H1 (cell line): ENCODE results near the gene PPP1R12B. TPM values are rescaled to one million over a fixed set of nuclear protein-coding genes. Genes with fewer than 3 reads are reported as not detected.
"Not testable (repeated sequence)": the region's sequence is repeated elsewhere in the genome, so short reads cannot be mapped to it uniquely, and the experiment has no call there.

Source experiments
- CTCF ChIA-PET: fragments of 300-600 bp; sonication (Branson Sonifier 250); formaldehyde crosslinking; loops from one replicate; lab custom pipeline; 2021; ENCODE audit not compliant: partially characterized antibody; lab: Charles Lee
- POLR2A ChIA-PET: fragments of 300-600 bp; sonication (Branson Sonifier 250); formaldehyde crosslinking; loops from one replicate; lab custom pipeline; 2021; ENCODE audit warnings: inconsistent platforms; ENCODE audit not compliant: partially characterized antibody; lab: Charles Lee
- DNase-seq, 2 experiments: peaks; one replicate each; pipeline versions ENCODE4 v3.0.0 to v3.0.0-alpha.2; 2010 to 2022; ENCODE audit warnings: low spot score in 2 of 2, low read depth in 1 of 2, mixed read lengths in 1 of 2
- FAIRE-seq: peaks from 2 replicates; lab custom pipeline; 2011; peaks lifted over from hg19 to GRCh38; lab: Jason Lieb, UNC
- H2AFZ ChIP-seq: 2 replicates; pipeline ENCODE4 v1.8.1; 2012; ENCODE audit warnings: low read length, inconsistent platforms
- H2AK5ac ChIP-seq: 2 replicates; pipeline ENCODE4 v1.6.1; 2013; ENCODE audit warnings: low read depth, low read length
- H2BK120ac ChIP-seq: replicated peaks from 2 replicates; pipeline ENCODE3; 2013; ENCODE audit warnings: low read depth, low read length, inconsistent platforms
- H2BK12ac ChIP-seq: 2 replicates; pipeline ENCODE4 v1.6.1; 2013; ENCODE audit warnings: low read depth, low read length
- H2BK15ac ChIP-seq: 2 replicates; pipeline ENCODE4 v1.6.1; 2013; ENCODE audit warnings: low read length
- H2BK20ac ChIP-seq: 2 replicates; pipeline ENCODE4 v1.6.1; 2013; ENCODE audit warnings: low read length
- H2BK5ac ChIP-seq: 2 replicates; pipeline ENCODE4 v1.6.1; 2013; ENCODE audit warnings: low read depth, low read length
- H3K14ac ChIP-seq: 2 replicates; pipeline ENCODE4 v1.6.1; 2013; ENCODE audit warnings: inconsistent platforms; ENCODE audit not compliant: insufficient read length
- H3K18ac ChIP-seq: 2 replicates; pipeline ENCODE4 v1.6.1; 2013; ENCODE audit warnings: low read length; ENCODE audit errors: extremely low read depth
- H3K23ac ChIP-seq: 2 replicates; pipeline ENCODE4 v1.6.1; 2013; ENCODE audit warnings: inconsistent platforms; ENCODE audit not compliant: insufficient read length
- H3K23me2 ChIP-seq: 2 replicates; pipeline ENCODE4 v1.6.1; 2013; ENCODE audit warnings: low read depth, low read length
- H3K27ac ChIP-seq: 2 replicates; pipeline ENCODE4 v1.6.1; 2011; ENCODE audit warnings: low read depth, low read length, inconsistent platforms
- H3K27me3 ChIP-seq, 4 experiments: replicated peaks in 1 of 4; 1 replicate in 1 of 4; 2 replicates in 3 of 4; pipeline versions ENCODE4 v1.6.1 to v1.8.1; 2011 to 2013; ENCODE audit warnings: low read length in 3 of 4, mild to moderate bottlenecking in 3 of 4, inconsistent platforms in 2 of 4, mixed read lengths in 2 of 4, moderate library complexity in 1 of 4; ENCODE audit not compliant: control insufficient read depth in 3 of 4, insufficient read depth in 3 of 4; ENCODE audit errors: extremely low read depth in 1 of 4
- H3K36me3 ChIP-seq, 4 experiments: 2 replicates each; pipeline versions ENCODE4 v1.6.1 to v1.8.1; 2011 to 2013; ENCODE audit warnings: mild to moderate bottlenecking in 4 of 4, low read length in 3 of 4, moderate library complexity in 2 of 4, control low read depth in 1 of 4, inconsistent platforms in 1 of 4; ENCODE audit not compliant: insufficient read depth in 4 of 4, control insufficient read depth in 2 of 4
- H3K4ac ChIP-seq: replicated peaks from 2 replicates; pipeline ENCODE3; 2013; ENCODE audit warnings: low read length, low read depth, mixed read lengths, inconsistent platforms; ENCODE audit not compliant: insufficient read length
- H3K4me1 ChIP-seq, 4 experiments: replicated peaks in 1 of 4; 1 replicate in 1 of 4; 2 replicates in 3 of 4; pipeline versions ENCODE4 v1.6.1 to v1.8.1; 2011 to 2013; ENCODE audit warnings: low read length in 3 of 4, inconsistent platforms in 2 of 4, mixed read lengths in 1 of 4; ENCODE audit not compliant: insufficient read depth in 4 of 4, control insufficient read depth in 3 of 4
- H3K4me2 ChIP-seq, 2 experiments: 2 replicates each; pipeline versions ENCODE4 v1.6.1 to v1.8.1; 2011 to 2013; ENCODE audit warnings: low read depth in 2 of 2, low read length in 2 of 2, control low read depth in 1 of 2, inconsistent platforms in 1 of 2, mild to moderate bottlenecking in 1 of 2; ENCODE audit not compliant: insufficient read depth in 1 of 2
- H3K4me3 ChIP-seq, 4 experiments: fragments of 200-600, 300-600 bp in 1 of 4; sonication (generic), shearing (Covaris generic), sonication (Bioruptor Twin) in 1 of 4; 2 replicates each; pipeline versions ENCODE4 v1.5.1 to v1.8.1; 2011 to 2016; ENCODE audit warnings: low read length in 4 of 4, low read depth in 3 of 4, control low read depth in 2 of 4, inconsistent platforms in 2 of 4, mild to moderate bottlenecking in 2 of 4, mixed read lengths in 1 of 4, moderate library complexity in 1 of 4; ENCODE audit not compliant: insufficient read depth in 2 of 4; ENCODE audit errors: extremely low read depth in 1 of 4
- H3K56ac ChIP-seq: replicated peaks from 2 replicates; pipeline ENCODE3; 2013; ENCODE audit warnings: low read depth, mild to moderate bottlenecking, mixed read lengths, low read length, inconsistent platforms; ENCODE audit not compliant: insufficient read length
- H3K79me1 ChIP-seq: 2 replicates; pipeline ENCODE4 v1.6.1; 2013; ENCODE audit warnings: low read depth, low read length, control low read depth
- H3K79me2 ChIP-seq, 2 experiments: 2 replicates each; pipeline versions ENCODE4 v1.6.1 to v1.8.1; 2012 to 2013; ENCODE audit warnings: low read length in 2 of 2, mild to moderate bottlenecking in 2 of 2, inconsistent platforms in 1 of 2; ENCODE audit not compliant: insufficient read depth in 2 of 2, control insufficient read depth in 1 of 2
- H3K9ac ChIP-seq, 4 experiments: replicated peaks in 1 of 4; 1 replicate in 1 of 4; 2 replicates in 3 of 4; pipeline versions ENCODE4 v1.6.1 to v1.8.1; 2011 to 2013; ENCODE audit warnings: low read depth in 3 of 4, low read length in 3 of 4, control low read depth in 2 of 4, mild to moderate bottlenecking in 2 of 4, moderate library complexity in 2 of 4, inconsistent platforms in 1 of 4; ENCODE audit errors: extremely low read depth in 1 of 4
- H3K9me3 ChIP-seq, 2 experiments: 2 replicates each; pipeline versions ENCODE4 v1.6.1 to v1.8.1; 2012 to 2013; ENCODE audit warnings: mild to moderate bottlenecking in 2 of 2, moderate library complexity in 2 of 2, control low read depth in 1 of 2, inconsistent platforms in 1 of 2, low read depth in 1 of 2, low read length in 1 of 2, mixed read lengths in 1 of 2; ENCODE audit not compliant: insufficient read depth in 2 of 2
- H4K20me1 ChIP-seq, 2 experiments: replicated peaks in 1 of 2; 2 replicates each; pipeline versions ENCODE3 to v1.8.1; 2011 to 2013; ENCODE audit warnings: inconsistent platforms in 2 of 2, low read length in 2 of 2, mild to moderate bottlenecking in 1 of 2; ENCODE audit not compliant: insufficient read depth in 2 of 2, control insufficient read depth in 1 of 2
- H4K5ac ChIP-seq: 2 replicates; pipeline ENCODE4 v1.6.1; 2013; ENCODE audit warnings: low read length, low read depth, mixed read lengths, inconsistent platforms; ENCODE audit not compliant: insufficient read length
- H4K8ac ChIP-seq: 2 replicates; pipeline ENCODE4 v1.8.0; 2013; ENCODE audit warnings: mild to moderate bottlenecking, moderate library complexity, low read length, inconsistent platforms; ENCODE audit not compliant: insufficient read depth; ENCODE audit errors: extremely low read depth
- H4K91ac ChIP-seq: replicated peaks from 2 replicates; pipeline ENCODE3; 2013; ENCODE audit warnings: low read length, mixed read lengths, inconsistent platforms; ENCODE audit not compliant: insufficient read length
- BACH1 ChIP-seq: IDR thresholded peaks from 2 replicates; pipeline ENCODE4 v1.6.1; 2012; ENCODE audit warnings: low read length, improper control_type of control experiment
- MAFK ChIP-seq: IDR thresholded peaks from 2 replicates; pipeline ENCODE4 v1.6.1; 2012; ENCODE audit warnings: low read depth, mild to moderate bottlenecking, improper control_type of control experiment, low read length
- WGBS, 2 experiments: shearing (Covaris generic) in 1 of 2; methylation state at CpG; one replicate each; pipeline versions ENCODE4 v1.1.6 to v1.1.7; 2013 to 2015; ENCODE audit warnings: low lambda C conversion rate in 2 of 2, mixed read lengths in 2 of 2, inconsistent platforms in 1 of 2, low coverage in 1 of 2, missing lambda C conversion rate in 1 of 2; ENCODE audit not compliant: insufficient replicate concordance in 2 of 2, insufficient coverage in 1 of 2, insufficient read length in 1 of 2; ENCODE audit errors: extremely low coverage in 1 of 2, missing lambda C conversion rate in 1 of 2; 5-methylcytosine and 5-hydroxymethylcytosine counted together
- polyA plus RNA-seq, 7 experiments: library from polyadenylated mRNA; depleted of rRNA in 3 of 7; stranded (reverse) in 5 of 7; unstranded in 2 of 7; fragments of >200 nt in 5 of 7; fragments of 200-250 nt in 2 of 7; gene quantifications; 1 replicate in 5 of 7; 2 replicates in 1 of 7; 4 replicates in 1 of 7; pipeline versions ENCODE4 v1.2.1 to v1.2.3, GENCODE V29; 2011 to 2013; ENCODE audit warnings: missing spikeins in 2 of 7, mixed read lengths in 2 of 7
- total RNA-seq: library from RNA; stranded (reverse); fragmentation: NEBNext Ultra II Directional; extraction: Animal tissue kit (Norgen Biotek cat#: 25700); gene quantifications from 2 replicates; pipeline ENCODE4 v1.2.1, GENCODE V29; 2021

The PPP1R12B gene
- total and polyA plus RNA-seq, 2 of the 8 experiments (the other 6 are each of a cell fraction or from before 2014, with no cell fraction given) = 7.9 to 18.7 TPM

DNA sequence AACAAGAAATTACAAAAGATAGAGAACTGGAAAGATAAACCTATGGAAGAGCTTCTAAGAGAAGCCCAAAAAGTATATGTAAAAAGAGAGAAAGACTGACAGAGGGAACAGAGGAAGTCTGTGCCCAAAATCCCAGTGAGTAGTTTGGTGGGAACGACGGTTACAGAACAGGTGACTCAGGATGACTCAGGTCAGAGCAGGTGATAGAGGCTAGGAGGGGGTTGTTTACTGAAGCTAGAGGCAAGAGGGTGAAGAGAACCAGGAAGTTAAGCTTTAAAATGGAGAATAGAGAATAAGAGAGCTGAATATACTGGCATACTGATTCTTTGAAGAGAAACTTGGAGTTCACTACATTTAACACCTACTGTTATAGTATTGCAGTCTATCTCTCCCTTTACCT lies 134.9 kb downstream of the PPP1R12B start:
- TF ChIP-seq BACH1 (peak; percentile 92), MAFK (peak; percentile 76)
- H4K5ac ChIP-seq, DNase-seq, H3K14ac ChIP-seq, H3K23ac ChIP-seq, H3K79me2 ChIP-seq, H2BK120ac ChIP-seq, H2AK5ac ChIP-seq, H3K9me3 ChIP-seq, H2BK15ac ChIP-seq, H4K20me1 ChIP-seq, H3K4ac ChIP-seq, H2BK20ac ChIP-seq, H3K18ac ChIP-seq, H3K23me2 ChIP-seq, FAIRE-seq, H3K4me2 ChIP-seq, H4K91ac ChIP-seq, H3K79me1 ChIP-seq, H3K36me3 ChIP-seq, H3K56ac ChIP-seq, H3K4me3 ChIP-seq, H3K27me3 ChIP-seq, H3K4me1 ChIP-seq, H2AFZ ChIP-seq, H2BK12ac ChIP-seq, H4K8ac ChIP-seq, H3K27ac ChIP-seq, H2BK5ac ChIP-seq, POLR2A ChIA-PET: not testable (repeated sequence)
- 66% methylated on average over 2 of the region's 2 CpGs; no CpG with 5 or more reads in 1 of the 2 experiments for WGBS, 2 experiments
- CTCF ChIA-PET = interaction anchor here (0.6 to 1.6 kb wide), 4 partner anchors 18 to 117 kb away, joined by 3 to 5 read pairs (median 4); no protein-coding TSS in a partner anchor
- H3K9ac ChIP-seq = peak overlapping the region in 1 of 4 experiments; percentile 34; a peak in 1 of 7 replicates
